ENCODE data around the gene STAC.
"Not testable (repeated sequence)": the region's sequence is repeated elsewhere in the genome, so short reads cannot be mapped to it uniquely, and the experiment has no call there.

The STAC gene

GRCh38 chr3:36561601-36562000 lies 181.3 kb downstream of the STAC start:
- DNase-seq (ENCODE audit: low spot score), result no peak
- Histone ChIP-seq H3K9me3 (replicated peaks in 1 of 2; ENCODE audit: control insufficient read depth in 2 of 2, insufficient read depth in 1 of 2, low read depth in 1 of 2, low read length in 2 of 2) (no peaks in the 10 kb centered on the region), H3K4me3 (ENCODE audit: low read length in 2 of 2) (no peak overlapping the region), H3K4me2 (ENCODE audit: insufficient read depth, low read length, poor library complexity, severe bottlenecking) (no peak overlapping the region), H3K4me1 (ENCODE audit: control insufficient read depth in 2 of 2, insufficient read depth in 1 of 2, low read depth in 1 of 2, low read length in 2 of 2) (peaks cover 0 to 10% of the 10 kb centered on the region in 2 donors), H2AFZ (ENCODE audit: low read length) (no peak overlapping the region), H3K27ac (replicated peaks; ENCODE audit: low read length) (no peak overlapping the region), H3K4ac (ENCODE audit: low read length) (no peak overlapping the region), H3K18ac (ENCODE audit: low read length) (no peak overlapping the region), H3K23ac (ENCODE audit: low read depth, low read length, poor library complexity) (no peak overlapping the region), H3K14ac (ENCODE audit: low read length) (no peak overlapping the region), H4K8ac (ENCODE audit: low read depth, low read length) (no peak overlapping the region), H3K9ac (ENCODE audit: low read depth, low read length, poor library complexity) (no peak overlapping the region), H2BK120ac (ENCODE audit: low read depth, low read length) (no peak overlapping the region), H3K79me1 (ENCODE audit: low read depth, low read length) (no peaks in the 10 kb centered on the region), H2BK12ac (ENCODE audit: low read length) (no peak overlapping the region), H4K91ac (ENCODE audit: low read depth, low read length, poor library complexity) (no peak overlapping the region), H2BK15ac (ENCODE audit: low read length) (no peak overlapping the region), H3K27me3 (ENCODE audit: control insufficient read depth in 3 of 3, insufficient read depth in 3 of 3, low read depth in 1 of 3, low read length in 3 of 3) (no peaks in the 10 kb centered on the region), H2AK5ac (ENCODE audit: low read depth, low read length) (no peak overlapping the region), H3K36me3 (replicated peaks in 1 of 2; ENCODE audit: control insufficient read depth in 2 of 2, insufficient read depth in 2 of 2, low read length in 2 of 2) (no peaks in the 10 kb centered on the region), H2BK5ac (ENCODE audit: low read length) (no peak overlapping the region)
- WGBS, 2 donors (ENCODE audit: extremely low coverage in 2 of 2, insufficient read length in 2 of 2, insufficient replicate concordance in 1 of 2), result no CpG with 5 or more reads among the region's 2 CpGs

DNA sequence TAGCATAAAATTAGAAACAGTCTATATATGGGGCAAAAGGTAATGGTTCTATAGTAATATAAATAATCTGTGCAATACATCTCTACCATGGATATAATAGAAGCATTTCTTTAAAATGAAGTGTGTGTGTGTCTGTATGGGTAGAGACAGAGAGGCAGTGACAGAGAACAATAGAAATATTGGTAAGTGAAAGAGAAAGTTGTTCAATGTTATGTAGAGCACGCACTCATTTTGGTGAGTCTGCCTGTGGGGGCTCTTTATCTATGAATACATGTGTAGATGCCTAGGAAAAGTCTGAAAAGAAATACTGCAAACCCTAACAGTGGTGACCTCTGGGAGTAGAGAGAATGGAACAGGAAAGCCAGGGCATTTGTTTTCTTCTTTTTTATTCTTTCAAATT lies 182.6 kb downstream of the STAC start:
- H3K4me1 ChIP-seq (ENCODE audit: control insufficient read depth in 2 of 2, insufficient read depth in 1 of 2, low read depth in 1 of 2, low read length in 2 of 2), result peaks cover 0 to 10% of the 10 kb centered on the region in 2 donors
- H2AK5ac ChIP-seq (ENCODE audit: low read depth, low read length), result no peak overlapping the region
- H3K23ac ChIP-seq (ENCODE audit: low read depth, low read length, poor library complexity), result no peak overlapping the region
- no peaks in the 10 kb centered on the region for H3K36me3 ChIP-seq (replicated peaks in 1 of 2; ENCODE audit: control insufficient read depth in 2 of 2, insufficient read depth in 2 of 2, low read length in 2 of 2)
- no peak overlapping the region for H3K4ac ChIP-seq (ENCODE audit: low read length)
- H2BK12ac ChIP-seq (ENCODE audit: low read length), result no peak overlapping the region
- no CpG with 5 or more reads among the region's 1 CpG for WGBS, 2 donors (ENCODE audit: extremely low coverage in 2 of 2, insufficient read length in 2 of 2, insufficient replicate concordance in 1 of 2)
- DNase-seq (ENCODE audit: low spot score), result no peak
- no peaks in the 10 kb centered on the region for H3K27me3 ChIP-seq (ENCODE audit: control insufficient read depth in 3 of 3, insufficient read depth in 3 of 3, low read depth in 1 of 3, low read length in 3 of 3)
- H3K9ac ChIP-seq (ENCODE audit: low read depth, low read length, poor library complexity), result no peak overlapping the region
- no peak overlapping the region for H4K8ac ChIP-seq (ENCODE audit: low read depth, low read length)
- H3K14ac ChIP-seq (ENCODE audit: low read length), result no peak overlapping the region
- H3K18ac ChIP-seq (ENCODE audit: low read length), result no peak overlapping the region
- H3K27ac ChIP-seq (replicated peaks; ENCODE audit: low read length), result no peak overlapping the region
- no peaks in the 10 kb centered on the region for H3K79me1 ChIP-seq (ENCODE audit: low read depth, low read length)
- no peak overlapping the region for H4K91ac ChIP-seq (ENCODE audit: low read depth, low read length, poor library complexity)
- H2AFZ ChIP-seq (ENCODE audit: low read length), result no peak overlapping the region
- H2BK5ac ChIP-seq (ENCODE audit: low read length), result no peak overlapping the region
- no peak overlapping the region for H2BK15ac ChIP-seq (ENCODE audit: low read length)
- H2BK120ac ChIP-seq (ENCODE audit: low read depth, low read length), result no peak overlapping the region
- H3K4me3 ChIP-seq (ENCODE audit: low read length in 2 of 2), result no peak overlapping the region
- H3K9me3 ChIP-seq (replicated peaks in 1 of 2; ENCODE audit: control insufficient read depth in 2 of 2, insufficient read depth in 1 of 2, low read depth in 1 of 2, low read length in 2 of 2), result no peaks in the 10 kb centered on the region
- no peak overlapping the region for H3K4me2 ChIP-seq (ENCODE audit: insufficient read depth, low read length, poor library complexity, severe bottlenecking)

- H3K4me1 ChIP-seq (ENCODE audit: control insufficient read depth in 2 of 2, insufficient read depth in 1 of 2, low read depth in 1 of 2, low read length in 2 of 2), result no peaks in the 10 kb centered on the region
- H3K27ac ChIP-seq (replicated peaks; ENCODE audit: low read length), result no peak overlapping the region
- H3K9ac ChIP-seq (ENCODE audit: low read depth, low read length, poor library complexity), result no peak overlapping the region
- no CpG with 5 or more reads among the region's 2 CpGs for WGBS, 2 donors (ENCODE audit: extremely low coverage in 2 of 2, insufficient read length in 2 of 2, insufficient replicate concordance in 1 of 2)
- H3K14ac ChIP-seq (ENCODE audit: low read length), result no peak overlapping the region
- H3K36me3 ChIP-seq (replicated peaks in 1 of 2; ENCODE audit: control insufficient read depth in 2 of 2, insufficient read depth in 2 of 2, low read length in 2 of 2), result no peaks in the 10 kb centered on the region
- H2AK5ac ChIP-seq (ENCODE audit: low read depth, low read length), result no peak overlapping the region
- no peak overlapping the region for H3K23ac ChIP-seq (ENCODE audit: low read depth, low read length, poor library complexity)
- no peak overlapping the region for H4K8ac ChIP-seq (ENCODE audit: low read depth, low read length)
- H2BK5ac ChIP-seq (ENCODE audit: low read length), result no peak overlapping the region
- H3K4me3 ChIP-seq (ENCODE audit: low read length in 2 of 2), result no peak overlapping the region
- H2BK15ac ChIP-seq (ENCODE audit: low read length), result no peak overlapping the region
- no peak overlapping the region for H4K91ac ChIP-seq (ENCODE audit: low read depth, low read length, poor library complexity)
- H3K9me3 ChIP-seq (replicated peaks in 1 of 2; ENCODE audit: control insufficient read depth in 2 of 2, insufficient read depth in 1 of 2, low read depth in 1 of 2, low read length in 2 of 2), result no peaks in the 10 kb centered on the region
- no peak overlapping the region for H2AFZ ChIP-seq (ENCODE audit: low read length)
- no peak overlapping the region for H3K4me2 ChIP-seq (ENCODE audit: insufficient read depth, low read length, poor library complexity, severe bottlenecking)
- no peak overlapping the region for H2BK120ac ChIP-seq (ENCODE audit: low read depth, low read length)
- H2BK12ac ChIP-seq (ENCODE audit: low read length), result no peak overlapping the region
- no peak for DNase-seq (ENCODE audit: low spot score)
- no peak overlapping the region for H3K4ac ChIP-seq (ENCODE audit: low read length)
- H3K27me3 ChIP-seq (ENCODE audit: control insufficient read depth in 3 of 3, insufficient read depth in 3 of 3, low read depth in 1 of 3, low read length in 3 of 3), result no peaks in the 10 kb centered on the region
- H3K18ac ChIP-seq (ENCODE audit: low read length), result no peak overlapping the region
- no peaks in the 10 kb centered on the region for H3K79me1 ChIP-seq (ENCODE audit: low read depth, low read length)
Measured at GRCh38 chr3:36575241-36575640, 194.9 kb downstream of the STAC start.

DNA sequence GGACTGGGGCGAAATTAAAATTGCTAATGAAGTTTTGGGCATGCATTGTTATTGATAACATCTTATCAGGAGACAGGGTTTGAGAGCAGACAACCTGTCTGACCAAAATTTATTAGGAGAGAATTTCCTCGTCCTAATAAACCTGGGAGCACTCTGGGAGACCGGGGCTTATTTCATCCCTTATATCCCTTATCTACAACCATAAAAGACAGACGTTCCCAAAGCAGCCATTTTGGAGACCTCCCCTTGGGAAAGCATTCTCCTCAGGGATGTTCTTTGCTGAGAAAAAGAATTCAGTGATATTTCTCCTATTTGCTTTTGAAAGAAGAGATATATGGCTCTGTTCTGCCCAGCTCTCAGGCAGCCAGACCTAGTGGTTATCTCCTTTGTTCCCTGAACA lies 198.1 kb downstream of the STAC start:
- not testable (repeated sequence) for H3K36me3 ChIP-seq (replicated peaks in 1 of 2; ENCODE audit: control insufficient read depth in 2 of 2, insufficient read depth in 2 of 2, low read length in 2 of 2); H3K27me3 ChIP-seq (ENCODE audit: control insufficient read depth in 3 of 3, insufficient read depth in 3 of 3, low read depth in 1 of 3, low read length in 3 of 3); H4K8ac ChIP-seq (ENCODE audit: low read depth, low read length); H3K14ac ChIP-seq (ENCODE audit: low read length); H2AFZ ChIP-seq (ENCODE audit: low read length); H3K9me3 ChIP-seq (replicated peaks in 1 of 2; ENCODE audit: control insufficient read depth in 2 of 2, insufficient read depth in 1 of 2, low read depth in 1 of 2, low read length in 2 of 2); H3K4me1 ChIP-seq (ENCODE audit: control insufficient read depth in 2 of 2, insufficient read depth in 1 of 2, low read depth in 1 of 2, low read length in 2 of 2); H3K9ac ChIP-seq (ENCODE audit: low read depth, low read length, poor library complexity); H2BK120ac ChIP-seq (ENCODE audit: low read depth, low read length); H2BK15ac ChIP-seq (ENCODE audit: low read length); H3K4me3 ChIP-seq (ENCODE audit: low read length in 2 of 2); H2AK5ac ChIP-seq (ENCODE audit: low read depth, low read length); H3K4ac ChIP-seq (ENCODE audit: low read length); H3K18ac ChIP-seq (ENCODE audit: low read length); H2BK5ac ChIP-seq (ENCODE audit: low read length); H3K23ac ChIP-seq (ENCODE audit: low read depth, low read length, poor library complexity); H3K27ac ChIP-seq (replicated peaks; ENCODE audit: low read length); H2BK12ac ChIP-seq (ENCODE audit: low read length); H3K4me2 ChIP-seq (ENCODE audit: insufficient read depth, low read length, poor library complexity, severe bottlenecking); DNase-seq (ENCODE audit: low spot score); H3K79me1 ChIP-seq (ENCODE audit: low read depth, low read length); H4K91ac ChIP-seq (ENCODE audit: low read depth, low read length, poor library complexity)
- no CpG with 5 or more reads among the region's 4 CpGs for WGBS, 2 donors (ENCODE audit: extremely low coverage in 2 of 2, insufficient read length in 2 of 2, insufficient replicate concordance in 1 of 2)

All from neuronal stem cell (in vitro differentiated cells).